WTC11 (cell line): Measurements from ENCODE around the gene H2AZ2. TPM values are rescaled to one million over a fixed set of nuclear protein-coding genes. Genes with fewer than 3 reads are reported as not detected.

Experiments
- ARID4B ChIP-seq: sonication (generic); formaldehyde crosslinking; IDR thresholded peaks from 2 replicates; pipeline ENCODE4 v1.8.0; 2023; ENCODE audit warnings: missing genetic modification reagents, mild to moderate bottlenecking, borderline replicate concordance
- CBFB ChIP-seq: sonication (generic); formaldehyde crosslinking; IDR thresholded peaks from 2 replicates; pipeline ENCODE4 v1.8.1; 2022; ENCODE audit warnings: mild to moderate bottlenecking, low read depth, missing genetic modification reagents
- CREM ChIP-seq: sonication (generic); formaldehyde crosslinking; IDR thresholded peaks from 2 replicates; pipeline ENCODE4 v1.8.1; 2022; ENCODE audit warnings: mild to moderate bottlenecking, missing genetic modification reagents, moderate library complexity
- ELF4 ChIP-seq: sonication (generic); formaldehyde crosslinking; IDR thresholded peaks from 2 replicates; pipeline ENCODE4 v1.8.1; 2022; ENCODE audit warnings: low read depth, mild to moderate bottlenecking, moderate library complexity, missing genetic modification reagents
- EMX1 ChIP-seq: fragments of 250-450 bp; sonication (Bioruptor Pico); IDR thresholded peaks from 2 replicates; pipeline ENCODE4 v1.8.0; 2021; ENCODE audit warnings: mild to moderate bottlenecking
- ESRRA ChIP-seq: sonication (generic); formaldehyde crosslinking; IDR thresholded peaks from 2 replicates; pipeline ENCODE4 v1.8.1; 2022; ENCODE audit warnings: mild to moderate bottlenecking, missing genetic modification reagents, borderline replicate concordance
- IRF1 ChIP-seq: sonication (generic); formaldehyde crosslinking; IDR thresholded peaks from 2 replicates; pipeline ENCODE4 v1.8.0; 2023; ENCODE audit warnings: missing genetic modification reagents
- JUN ChIP-seq: sonication (generic); formaldehyde crosslinking; IDR thresholded peaks from 2 replicates; pipeline ENCODE4 v1.8.0; 2023; ENCODE audit warnings: mild to moderate bottlenecking, missing genetic modification reagents
- KAT7 ChIP-seq: sonication (generic); formaldehyde crosslinking; IDR thresholded peaks from 2 replicates; pipeline ENCODE4 v1.8.1; 2023; ENCODE audit warnings: missing genetic modification reagents, mild to moderate bottlenecking, borderline replicate concordance
- NFYB ChIP-seq: sonication (generic); formaldehyde crosslinking; conservative IDR thresholded peaks from 2 replicates; pipeline ENCODE4 v1.8.0; 2022; ENCODE audit warnings: low read depth, missing genetic modification reagents
- NR2C2 ChIP-seq: sonication (generic); formaldehyde crosslinking; IDR thresholded peaks from 2 replicates; pipeline ENCODE4 v1.8.0; 2022; ENCODE audit warnings: mild to moderate bottlenecking, missing genetic modification reagents
- STAT6 ChIP-seq: sonication (generic); formaldehyde crosslinking; conservative IDR thresholded peaks from 2 replicates; pipeline ENCODE4 v1.8.1; 2023; ENCODE audit warnings: mild to moderate bottlenecking, low read depth, missing genetic modification reagents, moderate library complexity
- TCF7 ChIP-seq: sonication (generic); formaldehyde crosslinking; IDR thresholded peaks from 2 replicates; pipeline ENCODE4 v1.8.0; 2022; ENCODE audit warnings: mild to moderate bottlenecking, low read depth, missing genetic modification reagents, moderate library complexity
- TEAD1 ChIP-seq: sonication (generic); formaldehyde crosslinking; IDR thresholded peaks from 2 replicates; pipeline ENCODE4 v1.8.0; 2022; ENCODE audit warnings: mild to moderate bottlenecking, missing genetic modification reagents
- TP53 ChIP-seq: sonication (generic); formaldehyde crosslinking; IDR thresholded peaks from 2 replicates; pipeline ENCODE4 v1.8.1; 2023; ENCODE audit warnings: mild to moderate bottlenecking, missing genetic modification reagents
- ZMAT4 ChIP-seq: fragments of 250-450 bp; sonication (Bioruptor Pico); IDR thresholded peaks from 2 replicates; pipeline ENCODE4 v1.9.0; 2021; ENCODE audit warnings: mild to moderate bottlenecking
- ZNF121 ChIP-seq: sonication (generic); formaldehyde crosslinking; IDR thresholded peaks from 2 replicates; pipeline ENCODE4 v1.8.0; 2023; ENCODE audit warnings: missing genetic modification reagents
- ZNF138 ChIP-seq: sonication (generic); formaldehyde crosslinking; conservative IDR thresholded peaks from 2 replicates; pipeline ENCODE4 v1.8.1; 2022; ENCODE audit warnings: mild to moderate bottlenecking, moderate library complexity, missing genetic modification reagents
- ZNF263 ChIP-seq: sonication (generic); formaldehyde crosslinking; IDR thresholded peaks from 2 replicates; pipeline ENCODE4 v1.8.1; 2022; ENCODE audit warnings: low read depth, mild to moderate bottlenecking, moderate library complexity, missing genetic modification reagents
- ZNF396 ChIP-seq: fragments of 250-450 bp; sonication (Bioruptor Pico); IDR thresholded peaks from 2 replicates; pipeline ENCODE4 v1.8.0; 2021; ENCODE audit warnings: mild to moderate bottlenecking, moderate library complexity, borderline replicate concordance
- total RNA-seq: library from RNA; stranded (reverse); gene quantifications from 3 replicates; pipeline ENCODE4 v1.2.3, GENCODE V29; 2021
- TF ChIP-seq, protein P1 (sequence below): sonication (generic); formaldehyde crosslinking; IDR thresholded peaks from 2 replicates; pipeline ENCODE4 v1.8.0; 2022; ENCODE audit warnings: mild to moderate bottlenecking, missing genetic modification reagents
- TF ChIP-seq, protein P2 (sequence below): sonication (generic); formaldehyde crosslinking; IDR thresholded peaks from 2 replicates; pipeline ENCODE4 v1.8.1; 2022; ENCODE audit warnings: mild to moderate bottlenecking, missing genetic modification reagents, moderate library complexity, borderline replicate concordance
- TF ChIP-seq, protein P3 (sequence below): sonication (generic); formaldehyde crosslinking; IDR thresholded peaks from 2 replicates; pipeline ENCODE4 v1.8.1; 2023; ENCODE audit warnings: mild to moderate bottlenecking, missing genetic modification reagents, moderate library complexity
- TF ChIP-seq, protein P4 (sequence below): sonication (generic); formaldehyde crosslinking; IDR thresholded peaks from 2 replicates; pipeline ENCODE4 v1.8.1; 2022; ENCODE audit warnings: low read depth, mild to moderate bottlenecking, moderate library complexity, missing genetic modification reagents, borderline replicate concordance
- TF ChIP-seq, protein P5 (sequence below): sonication (generic); formaldehyde crosslinking; conservative IDR thresholded peaks from 2 replicates; pipeline ENCODE4 v1.8.1; 2022; ENCODE audit warnings: mild to moderate bottlenecking, missing genetic modification reagents

The H2AZ2 gene
- total RNA-seq, 1 experiment from 2014 or later = 178 TPM

DNA sequence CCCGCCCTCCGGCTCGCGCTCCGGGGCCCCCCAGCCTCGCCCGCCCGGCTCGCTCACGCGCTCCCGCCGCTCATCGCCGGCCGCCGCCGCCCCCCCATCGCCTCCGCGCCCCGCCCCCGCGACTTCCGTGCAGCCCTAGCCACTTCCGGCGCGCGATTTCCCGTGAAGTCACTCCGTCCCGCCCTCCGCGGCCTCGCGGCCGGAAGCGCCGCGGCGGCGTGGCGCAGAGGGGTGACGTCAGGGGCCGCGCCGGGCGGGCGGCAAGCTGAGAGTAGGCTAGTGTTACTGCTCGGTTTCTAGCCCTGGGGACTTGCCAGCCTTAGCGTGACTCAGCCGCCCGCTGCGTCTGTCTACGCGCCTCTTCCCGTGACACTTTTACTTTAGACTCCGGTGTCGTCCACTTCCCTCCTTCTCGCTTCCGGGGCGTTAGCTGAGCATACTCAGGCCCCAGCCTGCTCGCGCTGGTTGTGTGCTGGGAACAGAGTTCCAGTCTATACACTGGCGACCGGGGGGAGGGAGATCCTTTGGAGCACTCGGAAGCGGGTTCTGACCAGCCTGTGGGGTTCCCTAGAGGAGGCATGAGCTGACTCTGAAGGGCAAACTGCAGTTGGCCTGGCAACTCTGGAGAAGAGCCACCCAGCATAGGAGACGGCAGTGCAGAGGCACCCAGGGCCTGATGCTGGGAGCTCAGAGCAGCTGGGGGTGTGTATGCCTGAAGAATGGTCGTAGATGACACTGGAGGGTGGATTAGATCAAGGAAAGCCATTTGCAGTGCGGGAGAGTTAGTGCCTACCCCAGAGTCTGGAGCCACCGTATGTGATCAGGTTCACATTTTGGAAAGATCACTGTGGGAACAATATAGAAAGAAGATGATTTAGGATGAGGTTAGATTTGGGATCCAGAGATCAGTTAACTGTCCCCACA is 37.8 kb upstream of the H2AZ2 start, which contains the start of gene PURB (continued):
- TF ChIP-seq ARID4B (CRISPR knock-in tag) (0 out of 2 replicates have a peak, but pooled peaks have one; percentile 12), ZNF263 (CRISPR knock-in tag) (no peak), NR2C2 (CRISPR knock-in tag) (no peak), TEAD1 (CRISPR knock-in tag) (peak; percentile 22; the same call in 1 of the 2 replicates), CBFB (no peak), CREM (CRISPR knock-in tag) (peak; percentile 99), ELF4 (CRISPR knock-in tag) (no peak), TCF7 (CRISPR knock-in tag) (no peak), STAT6 (CRISPR knock-in tag) (no peak), EMX1 (CRISPR knock-in tag) (no peak), ZMAT4 (CRISPR knock-in tag) (no peak), ESRRA (CRISPR knock-in tag) (0 out of 2 replicates have a peak, but pooled peaks have one; percentile 39), ZNF138 (no peak), TP53 (no peak), KAT7 (CRISPR knock-in tag) (no peak), IRF1 (CRISPR knock-in tag) (peak; percentile 56; the same call in 1 of the 2 replicates), NFYB (no peak), ZNF121 (CRISPR knock-in tag) (no peak), ZNF396 (CRISPR knock-in tag) (no peak), JUN (CRISPR knock-in tag) (no peak)
- TF ChIP-seq, protein P1, sequence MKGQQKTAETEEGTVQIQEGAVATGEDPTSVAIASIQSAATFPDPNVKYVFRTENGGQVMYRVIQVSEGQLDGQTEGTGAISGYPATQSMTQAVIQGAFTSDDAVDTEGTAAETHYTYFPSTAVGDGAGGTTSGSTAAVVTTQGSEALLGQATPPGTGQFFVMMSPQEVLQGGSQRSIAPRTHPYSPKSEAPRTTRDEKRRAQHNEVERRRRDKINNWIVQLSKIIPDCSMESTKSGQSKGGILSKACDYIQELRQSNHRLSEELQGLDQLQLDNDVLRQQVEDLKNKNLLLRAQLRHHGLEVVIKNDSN = no peak
- TF ChIP-seq, protein P2, sequence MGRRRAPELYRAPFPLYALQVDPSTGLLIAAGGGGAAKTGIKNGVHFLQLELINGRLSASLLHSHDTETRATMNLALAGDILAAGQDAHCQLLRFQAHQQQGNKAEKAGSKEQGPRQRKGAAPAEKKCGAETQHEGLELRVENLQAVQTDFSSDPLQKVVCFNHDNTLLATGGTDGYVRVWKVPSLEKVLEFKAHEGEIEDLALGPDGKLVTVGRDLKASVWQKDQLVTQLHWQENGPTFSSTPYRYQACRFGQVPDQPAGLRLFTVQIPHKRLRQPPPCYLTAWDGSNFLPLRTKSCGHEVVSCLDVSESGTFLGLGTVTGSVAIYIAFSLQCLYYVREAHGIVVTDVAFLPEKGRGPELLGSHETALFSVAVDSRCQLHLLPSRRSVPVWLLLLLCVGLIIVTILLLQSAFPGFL (CRISPR knock-in tag) = no peak
- TF ChIP-seq, protein P3, sequence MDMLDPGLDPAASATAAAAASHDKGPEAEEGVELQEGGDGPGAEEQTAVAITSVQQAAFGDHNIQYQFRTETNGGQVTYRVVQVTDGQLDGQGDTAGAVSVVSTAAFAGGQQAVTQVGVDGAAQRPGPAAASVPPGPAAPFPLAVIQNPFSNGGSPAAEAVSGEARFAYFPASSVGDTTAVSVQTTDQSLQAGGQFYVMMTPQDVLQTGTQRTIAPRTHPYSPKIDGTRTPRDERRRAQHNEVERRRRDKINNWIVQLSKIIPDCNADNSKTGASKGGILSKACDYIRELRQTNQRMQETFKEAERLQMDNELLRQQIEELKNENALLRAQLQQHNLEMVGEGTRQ = 0 out of 2 replicates have a peak, but pooled peaks have one; percentile 8
- TF ChIP-seq, protein P4, sequence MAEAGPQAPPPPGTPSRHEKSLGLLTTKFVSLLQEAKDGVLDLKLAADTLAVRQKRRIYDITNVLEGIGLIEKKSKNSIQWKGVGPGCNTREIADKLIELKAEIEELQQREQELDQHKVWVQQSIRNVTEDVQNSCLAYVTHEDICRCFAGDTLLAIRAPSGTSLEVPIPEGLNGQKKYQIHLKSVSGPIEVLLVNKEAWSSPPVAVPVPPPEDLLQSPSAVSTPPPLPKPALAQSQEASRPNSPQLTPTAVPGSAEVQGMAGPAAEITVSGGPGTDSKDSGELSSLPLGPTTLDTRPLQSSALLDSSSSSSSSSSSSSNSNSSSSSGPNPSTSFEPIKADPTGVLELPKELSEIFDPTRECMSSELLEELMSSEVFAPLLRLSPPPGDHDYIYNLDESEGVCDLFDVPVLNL (CRISPR knock-in tag) = peak; percentile 73; the same call in 1 of the 2 replicates
- TF ChIP-seq, protein P5, sequence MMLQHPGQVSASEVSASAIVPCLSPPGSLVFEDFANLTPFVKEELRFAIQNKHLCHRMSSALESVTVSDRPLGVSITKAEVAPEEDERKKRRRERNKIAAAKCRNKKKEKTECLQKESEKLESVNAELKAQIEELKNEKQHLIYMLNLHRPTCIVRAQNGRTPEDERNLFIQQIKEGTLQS (CRISPR knock-in tag) = no peak
